Mesodermal cell (in vitro differentiated cells): ENCODE data around the gene UBR4.
A peak's percentile ranks its signal among the peaks of the same experiment; 100 is the strongest.
"Not testable (repeated sequence)": the region's sequence is repeated elsewhere in the genome, so short reads cannot be mapped to it uniquely, and the experiment has no call there.

ENCODE experiments used
- H3K27ac ChIP-seq: 2 replicates; pipeline ENCODE4 v1.7.0; 2013; ENCODE audit warnings: mild to moderate bottlenecking, low read depth, low read length, moderate library complexity; ENCODE audit not compliant: severe bottlenecking
- H3K36me3 ChIP-seq: 2 replicates; pipeline ENCODE4 v1.7.1; 2013; ENCODE audit warnings: mild to moderate bottlenecking, low read length, moderate library complexity; ENCODE audit not compliant: control insufficient read depth, insufficient read depth
- H3K4me1 ChIP-seq: one replicate; pipeline ENCODE4 v1.7.1; 2013; ENCODE audit warnings: mild to moderate bottlenecking, low read length; ENCODE audit not compliant: insufficient read depth, control insufficient read depth, poor library complexity, severe bottlenecking
- H3K4me3 ChIP-seq: 2 replicates; pipeline ENCODE4 v1.7.0; 2013; ENCODE audit warnings: low read length, control low read depth, mild to moderate bottlenecking; ENCODE audit not compliant: insufficient read depth, poor library complexity, severe bottlenecking; ENCODE audit errors: extremely low read depth
- H3K9me3 ChIP-seq: 2 replicates; pipeline ENCODE4 v1.7.1; 2013; ENCODE audit warnings: mild to moderate bottlenecking, low read length, moderate library complexity; ENCODE audit not compliant: control insufficient read depth
- WGBS, 2 experiments: methylation state at CpG; one replicate each; pipeline ENCODE4 v1.1.5; 2013; ENCODE audit warnings: missing lambda C conversion rate in 2 of 2; ENCODE audit not compliant: insufficient coverage in 2 of 2; 5-methylcytosine and 5-hydroxymethylcytosine counted together

The UBR4 gene

GRCh38 chr1:19219451-19219850 is 9.4 kb upstream of the UBR4 start:
- H3K4me3 ChIP-seq = no peak overlapping the region
- H3K27ac ChIP-seq = no peak overlapping the region
- WGBS, 2 experiments = 93 to 94% methylated on average over 7 of the region's 7 CpGs
- H3K9me3 ChIP-seq = no peaks in the 10 kb centered on the region
- no peaks in the 10 kb centered on the region for H3K4me1 ChIP-seq
- peaks cover 91% of the 10 kb centered on the region for H3K36me3 ChIP-seq

GRCh38 chr1:19216585-19216984 is 6.5 kb upstream of the UBR4 start:
- not testable (repeated sequence) for H3K27ac ChIP-seq, H3K9me3 ChIP-seq, H3K4me3 ChIP-seq
- Histone ChIP-seq H3K36me3 (peaks cover 81% of the 10 kb centered on the region), H3K4me1 (peaks cover 10% of the 10 kb centered on the region)
- 93 to 100% methylated on average over 2 of the region's 4 CpGs for WGBS, 2 experiments

GRCh38 chr1:19213580-19213979 is 3.5 kb upstream of the UBR4 start:
- peaks cover 14% of the 10 kb centered on the region for H3K4me1 ChIP-seq
- WGBS, 2 experiments = 100% methylated on average over 1 of the region's 1 CpG; no CpG with 5 or more reads in 1 of the 2 experiments
- no peak overlapping the region for H3K27ac ChIP-seq
- H3K9me3 ChIP-seq = no peaks in the 10 kb centered on the region
- no peak overlapping the region for H3K4me3 ChIP-seq
- H3K36me3 ChIP-seq = peaks cover 51% of the 10 kb centered on the region

- peaks cover 44% of the 10 kb centered on the region for H3K36me3 ChIP-seq
- peaks cover 14% of the 10 kb centered on the region for H3K4me1 ChIP-seq
- no peak overlapping the region for H3K4me3 ChIP-seq
- no peak overlapping the region for H3K27ac ChIP-seq
- no peaks in the 10 kb centered on the region for H3K9me3 ChIP-seq
Measured at GRCh38 chr1:19212167-19212566, 2.1 kb upstream of the UBR4 start.

GRCh38 chr1:19210772-19211549 is 895 bp upstream of the UBR4 start:
- WGBS, 2 experiments = 20 to 21% methylated on average over 7 to 9 of the region's 12 CpGs
- Histone ChIP-seq H3K4me3 (peak overlapping the region; percentile 94), H3K27ac (peak overlapping the region; percentile 93), H3K4me1 (peaks cover 27% of the 10 kb centered on the region), H3K36me3 (peaks cover 41% of the 10 kb centered on the region), H3K9me3 (no peaks in the 10 kb centered on the region)

GRCh38 chr1:19209439-19209989 is 552 bp downstream of the UBR4 start:
- WGBS, 2 experiments = 0 to 1% methylated on average over 16 to 21 of the region's 28 CpGs
- peak overlapping the region; percentile 94 for H3K4me3 ChIP-seq
- H3K27ac ChIP-seq = peak overlapping the region; percentile 93
- H3K36me3 ChIP-seq = peaks cover 36% of the 10 kb centered on the region
- H3K9me3 ChIP-seq = no peaks in the 10 kb centered on the region
- H3K4me1 ChIP-seq = peaks cover 31% of the 10 kb centered on the region

GRCh38 chr1:19208710-19209438 is 1.2 kb downstream of the UBR4 start:
- peak overlapping the region; percentile 94 for H3K4me3 ChIP-seq
- peaks cover 32% of the 10 kb centered on the region for H3K4me1 ChIP-seq
- H3K9me3 ChIP-seq = no peaks in the 10 kb centered on the region
- H3K27ac ChIP-seq = peak overlapping the region; percentile 93
- WGBS, 2 experiments = 66 to 80% methylated on average over 2 to 4 of the region's 8 CpGs
- peaks cover 31% of the 10 kb centered on the region for H3K36me3 ChIP-seq

GRCh38 chr1:19206947-19207346 is 3.1 kb downstream of the UBR4 start:
- peaks cover 23% of the 10 kb centered on the region for H3K36me3 ChIP-seq
- no peak overlapping the region for H3K4me3 ChIP-seq
- no peaks in the 10 kb centered on the region for H3K9me3 ChIP-seq
- peaks cover 26% of the 10 kb centered on the region for H3K4me1 ChIP-seq
- WGBS, 2 experiments = 94 to 100% methylated on average over 3 of the region's 3 CpGs
- no peak overlapping the region for H3K27ac ChIP-seq

GRCh38 chr1:19205845-19206244 is 4.2 kb downstream of the UBR4 start:
- Histone ChIP-seq H3K9me3 (no peaks in the 10 kb centered on the region), H3K4me1 (peaks cover 18% of the 10 kb centered on the region), H3K4me3 (no peak overlapping the region), H3K36me3 (peaks cover 33% of the 10 kb centered on the region), H3K27ac (peak overlapping the region; percentile 29)
- 95 to 100% methylated on average over 1 to 3 of the region's 5 CpGs for WGBS, 2 experiments

- H3K9me3 ChIP-seq = no peaks in the 10 kb centered on the region
- H3K4me3 ChIP-seq = no peak overlapping the region
- H3K27ac ChIP-seq = peak overlapping the region; percentile 29
- H3K36me3 ChIP-seq = peaks cover 38% of the 10 kb centered on the region
- H3K4me1 ChIP-seq = peaks cover 18% of the 10 kb centered on the region
- 100% methylated on average over 1 of the region's 1 CpG; no CpG with 5 or more reads in 1 of the 2 experiments for WGBS, 2 experiments
Measured at GRCh38 chr1:19205403-19205802, 4.7 kb downstream of the UBR4 start.
